HepG2 (cell line): ENCODE data around the gene HS6ST2. TPM values are rescaled to one million over a fixed set of nuclear protein-coding genes. Genes with fewer than 3 reads are reported as not detected.

Experiments used
- ATAC-seq: fragments of 200-7000 bp; cut with Tn5 transposase; 3 replicates; pipeline ENCODE4 v1.9.1; 2020; ENCODE audit warnings: mild to moderate bottlenecking, moderate library complexity
- BruUV-seq: library from RNA; stranded (reverse); fragments of 400-500 nt; replicated peaks from 2 replicates; lab custom pipeline; 2021; lab: Mats Ljungman, UMichigan
- CTCF ChIA-PET: fragments of 300-600 bp; formaldehyde crosslinking; extraction: SDS; loops from one replicate; lab custom pipeline; 2021; ENCODE audit warnings: low total read pairs, inconsistent platforms, low intra/inter-chr PET ratio; lab: Yijun Ruan, JAX
- POLR2A ChIA-PET: fragments of 350-600 bp; sonication (Branson Sonifier 250); formaldehyde crosslinking; loops from one replicate; lab custom pipeline; 2020; ENCODE audit warnings: antibody characterized with exemption, inconsistent platforms; lab: Yijun Ruan, JAX
- DNase-seq: peaks from one replicate; pipeline ENCODE4 v3.0.0-alpha.2; 2015; ENCODE audit warnings: low spot score
- FAIRE-seq: peaks from 3 replicates; lab custom pipeline; 2011; peaks lifted over from hg19 to GRCh38; lab: Jason Lieb, UNC
- H2AFZ ChIP-seq: one replicate; pipeline ENCODE4 v1.6.1; 2011; ENCODE audit warnings: low read length, inconsistent platforms
- H3K27ac ChIP-seq: fragments of 300-600 bp; 3 replicates; pipeline ENCODE4 v1.8.0; 2011; ENCODE audit warnings: mixed run types, mild to moderate bottlenecking, mixed read lengths, low read length, inconsistent platforms; ENCODE audit not compliant: insufficient read depth; ENCODE audit errors: extremely low read length
- H3K27me3 ChIP-seq, 2 experiments: fragments of 200-600 bp in 1 of 2; 2 replicates in 1 of 2; 3 replicates in 1 of 2; pipeline versions ENCODE4 v1.6.0 to v1.8.0; 2011; ENCODE audit warnings: low read length in 2 of 2, mild to moderate bottlenecking in 2 of 2, moderate library complexity in 2 of 2, inconsistent platforms in 1 of 2; ENCODE audit not compliant: insufficient read depth in 2 of 2, control insufficient read depth in 1 of 2
- H3K36me3 ChIP-seq, 2 experiments: fragments of 200-600 bp in 1 of 2; replicated peaks in 1 of 2; 2 replicates in 1 of 2; 3 replicates in 1 of 2; pipeline versions ENCODE4 v1.5.1 to v1.8.0; 2011; ENCODE audit warnings: low read length in 2 of 2, inconsistent platforms in 1 of 2; ENCODE audit not compliant: insufficient read depth in 2 of 2, control insufficient read depth in 1 of 2
- H3K4me1 ChIP-seq: 2 replicates; pipeline ENCODE4 v1.5.1; 2012; ENCODE audit warnings: low read length, inconsistent platforms; ENCODE audit not compliant: insufficient read depth
- H3K4me2 ChIP-seq: 2 replicates; pipeline ENCODE4 v1.6.0; 2011; ENCODE audit warnings: low read depth, low read length, inconsistent platforms
- H3K4me3 ChIP-seq, 3 experiments: fragments of 200-600 bp in 1 of 3; sonication (generic), shearing (Covaris generic) in 1 of 3; replicated peaks in 1 of 3; 2 replicates each; pipeline ENCODE4 v1.5.1; 2011 to 2016; ENCODE audit warnings: low read length in 3 of 3, inconsistent platforms in 2 of 3, low read depth in 2 of 3, mild to moderate bottlenecking in 2 of 3, control low read depth in 1 of 3, mixed read lengths in 1 of 3; ENCODE audit not compliant: insufficient read depth in 1 of 3
- H3K79me2 ChIP-seq: one replicate; pipeline ENCODE4 v1.6.1; 2011; ENCODE audit warnings: low read length, inconsistent platforms; ENCODE audit not compliant: insufficient read depth
- H3K9ac ChIP-seq: 2 replicates; pipeline ENCODE4 v1.6.0; 2011; ENCODE audit warnings: mild to moderate bottlenecking, low read depth, low read length, inconsistent platforms; ENCODE audit not compliant: insufficient read depth
- H3K9me3 ChIP-seq: 2 replicates; pipeline ENCODE4 v1.5.1; 2012; ENCODE audit warnings: mild to moderate bottlenecking, low read length
- H4K20me1 ChIP-seq: 2 replicates; pipeline ENCODE4 v1.6.0; 2011; ENCODE audit warnings: inconsistent platforms, mild to moderate bottlenecking, low read length, moderate library complexity; ENCODE audit not compliant: insufficient read depth
- CEBPB ChIP-seq: IDR thresholded peaks from 2 replicates; pipeline ENCODE4 v1.6.1; 2011; ENCODE audit warnings: low read depth, low read length, improper control_type of control experiment, borderline replicate concordance
- HIVEP1 ChIP-seq: sonication (generic); formaldehyde crosslinking; IDR thresholded peaks from 2 replicates; pipeline ENCODE4 v1.4.0; 2020; ENCODE audit warnings: mild to moderate bottlenecking, missing genetic modification reagents
- HMGXB4 ChIP-seq, 2 experiments: sonication (generic) in 1 of 2; formaldehyde crosslinking in 1 of 2; IDR thresholded peaks; 2 replicates each; pipeline versions ENCODE4 v1.4.0 to v1.6.1; 2018 to 2020; ENCODE audit warnings: missing genetic modification reagents in 2 of 2, borderline replicate concordance in 1 of 2, low read depth in 1 of 2, mild to moderate bottlenecking in 1 of 2, missing biosample characterization in 1 of 2
- MTA1 ChIP-seq: sonication (generic); formaldehyde crosslinking; IDR thresholded peaks from 2 replicates; pipeline ENCODE4 v1.4.0; 2020; ENCODE audit warnings: missing genetic modification reagents, mild to moderate bottlenecking, borderline replicate concordance
- PAF1 ChIP-seq: IDR thresholded peaks from 2 replicates; pipeline ENCODE4 v1.6.1; 2016; ENCODE audit warnings: missing genetic modification reagents, missing compliant biosample characterization
- PAWR ChIP-seq: sonication (generic); formaldehyde crosslinking; IDR thresholded peaks from 2 replicates; pipeline ENCODE4 v1.4.0; 2020; ENCODE audit warnings: missing genetic modification reagents, mild to moderate bottlenecking, borderline replicate concordance
- PCBP2 ChIP-seq: fragments of 200-400 bp; formaldehyde crosslinking; optimal IDR thresholded peaks from 2 replicates; pipeline ENCODE3; 2018; ENCODE audit warnings: low read length, low read depth; ENCODE audit not compliant: poor library complexity, severe bottlenecking
- SCMH1 ChIP-seq: sonication (generic); formaldehyde crosslinking; IDR thresholded peaks from 2 replicates; pipeline ENCODE4 v1.9.0; 2021; ENCODE audit warnings: missing genetic modification reagents, mild to moderate bottlenecking, borderline replicate concordance
- ZBTB37 ChIP-seq: sonication (generic); formaldehyde crosslinking; IDR thresholded peaks from 2 replicates; pipeline ENCODE4 v1.4.0; 2020; ENCODE audit warnings: mild to moderate bottlenecking, missing genetic modification reagents
- ZNF138 ChIP-seq: sonication (generic); formaldehyde crosslinking; IDR thresholded peaks from 2 replicates; pipeline ENCODE4 v1.5.0; 2020; ENCODE audit warnings: mild to moderate bottlenecking, low read depth, missing genetic modification reagents
- ZNF362 ChIP-seq: sonication (generic); formaldehyde crosslinking; IDR thresholded peaks from 2 replicates; pipeline ENCODE4 v1.4.0; 2020; ENCODE audit warnings: missing genetic modification reagents, mild to moderate bottlenecking, borderline replicate concordance
- ZNF546 ChIP-seq: sonication (generic); formaldehyde crosslinking; conservative IDR thresholded peaks from 2 replicates; pipeline ENCODE4 v1.8.1; 2023; ENCODE audit warnings: mild to moderate bottlenecking, missing genetic modification reagents
- ZNF570 ChIP-seq: sonication (generic); formaldehyde crosslinking; IDR thresholded peaks from 2 replicates; pipeline ENCODE4 v1.4.0; 2020; ENCODE audit warnings: mild to moderate bottlenecking, missing genetic modification reagents, borderline replicate concordance
- ZNF691 ChIP-seq: sonication (generic); formaldehyde crosslinking; IDR thresholded peaks from 2 replicates; pipeline ENCODE4 v1.4.0; 2020; ENCODE audit warnings: missing genetic modification reagents, low read depth, mild to moderate bottlenecking, borderline replicate concordance
- ZNF768 ChIP-seq: sonication (generic); formaldehyde crosslinking; IDR thresholded peaks from 2 replicates; pipeline ENCODE4 v1.4.0; 2020; ENCODE audit warnings: missing genetic modification reagents
- ZSCAN30 ChIP-seq: sonication (generic); formaldehyde crosslinking; IDR thresholded peaks from 2 replicates; pipeline ENCODE4 v1.5.0; 2020; ENCODE audit warnings: mild to moderate bottlenecking, missing genetic modification reagents
- WGBS: methylation state at CpG from one replicate; pipeline ENCODE4 v1.1.6; 2017; ENCODE audit warnings: low lambda C conversion rate; 5-methylcytosine and 5-hydroxymethylcytosine counted together
- in situ Hi-C: cut with HindIII; loops from 2 replicates; pipeline ENCODE4 v1.10.0; 2017; ENCODE audit warnings: low pct_unique_long_range_greater_than_20kb; ENCODE audit not compliant: extremely low pct_ligation_motif_present
- intact Hi-C: fragments of 100-400 bp; cut with micrococcal nuclease; formaldehyde crosslinking; loops from one replicate; pipeline ENCODE4 v1.10.0; 2022; ENCODE audit not compliant: unreplicated experiment
- polyA plus RNA-seq, 8 experiments: library from polyadenylated mRNA; depleted of rRNA in 3 of 8; stranded (reverse) in 7 of 8; unstranded in 1 of 8; fragments of >200 nt; fragmentation: Illumina TruSeq in 4 of 8; extraction: Trizol in 4 of 8; gene quantifications; 2 replicates each; pipeline versions ENCODE4 v1.2.1 to v1.2.3, GENCODE V29; 2011 to 2016; ENCODE audit warnings: low read depth in 4 of 8, missing spikeins in 1 of 8, mixed read lengths in 1 of 8; ENCODE audit not compliant: insufficient read depth in 1 of 8
- total RNA-seq, 5 experiments: library from RNA; depleted of rRNA; stranded (reverse); fragments of >200 nt; fragmentation: Illumina TruSeq; extraction: Trizol; gene quantifications; 2 replicates each; pipeline ENCODE4 v1.2.3, GENCODE V29; 2016; ENCODE audit warnings: low read depth in 1 of 5

HS6ST2 gene
- total and polyA plus RNA-seq, 2 of the 13 experiments (the other 11 are each of a cell fraction or from before 2014, with no cell fraction given), result 0.05 TPM; not detected in 1

- no peak for TF ChIP-seq PAF1 (CRISPR knock-in tag)
- no peak for TF ChIP-seq HIVEP1 (CRISPR knock-in tag)
- no peak for TF ChIP-seq ZNF362
These were observed 285.1 kb downstream of the HS6ST2 start (continued) for GRCh38 chrX:132673331-132673730.

- Histone ChIP-seq H3K27ac (no peak overlapping the region), H3K36me3 (no peaks in the 10 kb centered on the region), H2AFZ (no peak overlapping the region), H3K4me1 (no peaks in the 10 kb centered on the region), H3K4me2 (no peak overlapping the region), H3K9me3 (no peaks in the 10 kb centered on the region), H4K20me1 (no peaks in the 10 kb centered on the region), H3K79me2 (no peaks in the 10 kb centered on the region), H3K4me3 (no peak overlapping the region), H3K9ac (no peak overlapping the region), H3K27me3 (no peaks in the 10 kb centered on the region; a peak in 1 of 5 replicates)
- WGBS, result 83% methylated on average over 3 of the region's 3 CpGs
- no peak for DNase-seq
- intact Hi-C loops, result no loop called here
- TF ChIP-seq PCBP2 (no peak), ZSCAN30 (CRISPR knock-in tag) (no peak), ZNF546 (no peak), SCMH1 (CRISPR knock-in tag) (no peak), CEBPB (no peak), PAWR (CRISPR knock-in tag) (no peak), ZNF138 (CRISPR knock-in tag) (no peak), ZBTB37 (CRISPR knock-in tag) (no peak), ZNF768 (CRISPR knock-in tag) (no peak), ZNF691 (no peak), MTA1 (no peak), HMGXB4 (CRISPR knock-in tag; IDR thresholded peaks at IDR 0.05; ENCODE audit: borderline replicate concordance in 1 of 2, low read depth in 1 of 2) (no peak), ZNF570 (no peak)
- BruUV-seq, result no TSS peak
- ChIA-PET POLR2A (no interaction called here), CTCF (no interaction called here)
- in situ Hi-C loops, result no loop called here
- no peak for ATAC-seq
- FAIRE-seq, result no peak
These were observed 287.2 kb downstream of the HS6ST2 start for GRCh38 chrX:132671229-132671641.
